ENCODE measurements around the gene ANKRD33.

- TF ChIP-seq POLR2A (IDR thresholded peaks at IDR 0.05; ENCODE audit: low read depth, low read length) (no peak), TAF1 (IDR thresholded peaks at IDR 0.05; ENCODE audit: low read depth, low read length) (no peak), POLR2AphosphoS5 (IDR thresholded peaks at IDR 0.05; ENCODE audit: low read depth, low read length) (no peak), SPI1 (IDR thresholded peaks at IDR 0.05; ENCODE audit: low read depth, low read length) (no peak)
Observed at GRCh38 chr12:51884676-51885229, 3.1 kb upstream of the ANKRD33 start.

All from GM12891 (cell line).